Measurements from ENCODE around the gene MEIOC.
"Not testable (repeated sequence)": the region's sequence is repeated elsewhere in the genome, so short reads cannot be mapped to it uniquely, and the experiment has no call there.

The MEIOC gene

GRCh38 chr17:44614862-44615261 is 41.4 kb upstream of the MEIOC start:
- Histone ChIP-seq H4K20me1 (ENCODE audit: control insufficient read depth, insufficient read depth, low read depth, low read length) (no peaks in the 10 kb centered on the region), H3K4me3 (ENCODE audit: low read length) (no peak overlapping the region), H3K9me3 (ENCODE audit: control insufficient read depth, insufficient read depth, low read length) (no peaks in the 10 kb centered on the region), H3K79me2 (ENCODE audit: control insufficient read depth, low read length) (no peaks in the 10 kb centered on the region), H3K27ac (ENCODE audit: low read depth, low read length) (no peak overlapping the region), H3F3A (ENCODE audit: control insufficient read depth, insufficient read depth) (no peaks in the 10 kb centered on the region), H3K36me3 (ENCODE audit: control insufficient read depth, low read length) (no peaks in the 10 kb centered on the region), H3K9me2 (replicated peaks; ENCODE audit: control insufficient read depth, low read length) (no peaks in the 10 kb centered on the region), H3K4me2 (ENCODE audit: low read length) (no peak overlapping the region), H3K4me1 (ENCODE audit: control insufficient read depth, low read length) (peaks cover 12% of the 10 kb centered on the region), H3K27me3 (ENCODE audit: control insufficient read depth, low read length) (peaks cover 39% of the 10 kb centered on the region)
- TF ChIP-seq CTCF (IDR thresholded peaks at IDR 0.05; ENCODE audit: low read depth, low read length, poor library complexity, severe bottlenecking): no peak

- not testable (repeated sequence) for H4K20me1 ChIP-seq (ENCODE audit: control insufficient read depth, insufficient read depth, low read depth, low read length)
Observed at GRCh38 chr17:44618652-44619051, 37.6 kb upstream of the MEIOC start.

GRCh38 chr17:44623070-44623725 is 33.1 kb upstream of the MEIOC start:
- Histone ChIP-seq H3K9me3 (ENCODE audit: control insufficient read depth, insufficient read depth, low read length) (no peaks in the 10 kb centered on the region), H3F3A (ENCODE audit: control insufficient read depth, insufficient read depth) (no peaks in the 10 kb centered on the region), H3K27ac (ENCODE audit: low read depth, low read length) (no peak overlapping the region), H3K36me3 (ENCODE audit: control insufficient read depth, low read length) (no peaks in the 10 kb centered on the region), H3K9me2 (replicated peaks; ENCODE audit: control insufficient read depth, low read length) (no peaks in the 10 kb centered on the region), H3K4me3 (ENCODE audit: low read length) (no peak overlapping the region), H3K27me3 (ENCODE audit: control insufficient read depth, low read length) (peaks cover 17% of the 10 kb centered on the region), H3K4me1 (ENCODE audit: control insufficient read depth, low read length) (peaks cover 7% of the 10 kb centered on the region), H4K20me1 (ENCODE audit: control insufficient read depth, insufficient read depth, low read depth, low read length) (no peaks in the 10 kb centered on the region), H3K79me2 (ENCODE audit: control insufficient read depth, low read length) (no peaks in the 10 kb centered on the region), H3K4me2 (ENCODE audit: low read length) (no peak overlapping the region)
- TF ChIP-seq CTCF (IDR thresholded peaks at IDR 0.05; ENCODE audit: low read depth, low read length, poor library complexity, severe bottlenecking) (no peak), EZH2phosphoT487 (IDR thresholded peaks at IDR 0.05; ENCODE audit: borderline replicate concordance, low read length) (no peak)

More at GRCh38 chr17:44618652-44619051, 37.6 kb upstream of the MEIOC start:
- H3K4me2 ChIP-seq (ENCODE audit: low read length); H3K27ac ChIP-seq (ENCODE audit: low read depth, low read length); H3K4me3 ChIP-seq (ENCODE audit: low read length); H3F3A ChIP-seq (ENCODE audit: control insufficient read depth, insufficient read depth); H3K9me2 ChIP-seq (replicated peaks; ENCODE audit: control insufficient read depth, low read length); H3K79me2 ChIP-seq (ENCODE audit: control insufficient read depth, low read length); H3K9me3 ChIP-seq (ENCODE audit: control insufficient read depth, insufficient read depth, low read length); H3K36me3 ChIP-seq (ENCODE audit: control insufficient read depth, low read length): not testable (repeated sequence)
- Histone ChIP-seq H3K27me3 (ENCODE audit: control insufficient read depth, low read length) (peaks cover 38% of the 10 kb centered on the region), H3K4me1 (ENCODE audit: control insufficient read depth, low read length) (peaks cover 12% of the 10 kb centered on the region)

GRCh38 chr17:44627513-44628242 is 28.6 kb upstream of the MEIOC start:
- Histone ChIP-seq H3K27me3 (ENCODE audit: control insufficient read depth, low read length) (peaks cover 10% of the 10 kb centered on the region; the same call in 1 of the 2 replicates), H4K20me1 (ENCODE audit: control insufficient read depth, insufficient read depth, low read depth, low read length) (no peaks in the 10 kb centered on the region), H3F3A (ENCODE audit: control insufficient read depth, insufficient read depth) (no peaks in the 10 kb centered on the region), H3K79me2 (ENCODE audit: control insufficient read depth, low read length) (no peaks in the 10 kb centered on the region), H3K4me3 (ENCODE audit: low read length) (peak overlapping the region; percentile 69), H3K27ac (ENCODE audit: low read depth, low read length) (peak overlapping the region; percentile 77), H3K9me2 (replicated peaks; ENCODE audit: control insufficient read depth, low read length) (no peaks in the 10 kb centered on the region), H3K36me3 (ENCODE audit: control insufficient read depth, low read length) (no peaks in the 10 kb centered on the region), H3K4me1 (ENCODE audit: control insufficient read depth, low read length) (peaks cover 18% of the 10 kb centered on the region), H3K4me2 (ENCODE audit: low read length) (peak overlapping the region; percentile 72), H3K9me3 (ENCODE audit: control insufficient read depth, insufficient read depth, low read length) (no peaks in the 10 kb centered on the region)
- TF ChIP-seq EZH2phosphoT487 (IDR thresholded peaks at IDR 0.05; ENCODE audit: borderline replicate concordance, low read length): no peak
- no peak for TF ChIP-seq CTCF (IDR thresholded peaks at IDR 0.05; ENCODE audit: low read depth, low read length, poor library complexity, severe bottlenecking)

Data from DOHH2 (cell line).